Adrenal gland (tissue), 12 donors: Measurements from ENCODE around the gene SELENOK. TPM values are rescaled to one million over a fixed set of nuclear protein-coding genes. Genes with fewer than 3 reads are reported as not detected.

Experiments used
- DNase-seq, 7 donors: peaks; one replicate each; pipeline ENCODE4 v3.0.0-alpha.2; 2019 to 2020
- H3K27ac ChIP-seq, 5 donors: fragments of 200-600 bp; sonication (generic) in 4 of 5; 1 replicate in 3 of 5; 2 replicates in 2 of 5; pipeline versions ENCODE4 v1.5.1 to v1.8.0; 2016 to 2020; ENCODE audit warnings: mild to moderate bottlenecking in 1 of 5
- H3K27me3 ChIP-seq: fragments of 200-600 bp; 2 replicates; pipeline ENCODE4 v1.8.0; 2021
- H3K36me3 ChIP-seq, 2 donors: fragments of 200-600 bp; replicated peaks in 1 of 2; 1 replicate in 1 of 2; 2 replicates in 1 of 2; pipeline versions ENCODE4 v1.5.1 to v1.8.0; 2018 to 2022
- H3K4me1 ChIP-seq, 2 donors: fragments of 200-600 bp; replicated peaks in 1 of 2; 1 replicate in 1 of 2; 2 replicates in 1 of 2; pipeline versions ENCODE4 v1.5.1 to v1.8.0; 2018 to 2021
- H3K4me3 ChIP-seq, 4 donors: fragments of 200-600 bp; sonication (generic) in 3 of 4; one replicate each; pipeline ENCODE4 v1.5.1; 2016 to 2018
- H3K9me3 ChIP-seq, 3 donors: fragments of 200-600 bp; sonication (generic) in 1 of 3; replicated peaks in 1 of 3; 1 replicate in 2 of 3; 2 replicates in 1 of 3; pipeline versions ENCODE4 v1.5.1 to v1.8.0; 2016 to 2021
- POLR2A ChIP-seq, 2 donors: fragments of 450-650 bp; IDR thresholded peaks; one replicate each; pipeline ENCODE4 v1.6.1; 2017; ENCODE audit warnings: antibody characterized with exemption in 2 of 2, mild to moderate bottlenecking in 2 of 2, moderate library complexity in 1 of 2
- WGBS, 4 donors: extraction: QIAGEN DNeasy Blood & Tissue Kit in 2 of 4; methylation state at CpG; one replicate each; pipeline versions ENCODE4 v1.1.5 to v1.1.7; 2013 to 2017; 5-methylcytosine and 5-hydroxymethylcytosine counted together
- intact Hi-C, 2 donors: fragments of 100-400 bp; cut with DNase I; formaldehyde crosslinking; loops; one replicate each; pipeline versions ENCODE4 v1.14.1 to v1.15.0; 2022 to 2023
- polyA plus RNA-seq, 3 donors: library from polyadenylated mRNA; stranded (reverse); fragments of 200-250 nt in 2 of 3; fragments of 350-450 nt in 1 of 3; fragmentation: Illumina TruSeq in 1 of 3; extraction: RNeasy Lipid Tissue Mini Kit (QIAGEN cat#74804) in 1 of 3; gene quantifications; one replicate each; pipeline ENCODE4 v1.2.3, GENCODE V29; 2013 to 2014
- total RNA-seq, 9 donors: library from RNA; depleted of rRNA in 4 of 9; stranded (reverse); fragments of >200 nt in 4 of 9; fragments of 120-200 nt in 1 of 9; fragmentation: NEBNext Ultra II Directional in 1 of 9; extraction: Animal tissue kit (Norgen Biotek cat#: 25700) in 1 of 9; gene quantifications; one replicate each; pipeline versions ENCODE4 v1.1.0 to v1.2.4, GENCODE V29; 2013 to 2023
- TF ChIP-seq, protein P1 (sequence below), 6 experiments: fragments of 450-650 bp in 4 of 6; fragments of 200-600 bp in 2 of 6; sonication (generic) in 1 of 6; IDR thresholded peaks; 1 replicate in 5 of 6; 2 replicates in 1 of 6; pipeline versions ENCODE4 v1.5.1 to v1.8.0; 2016 to 2021; ENCODE audit warnings: antibody characterized with exemption in 6 of 6, mild to moderate bottlenecking in 2 of 6, moderate library complexity in 1 of 6
- donor health status: healthy with polysubstance abuse.
- donor health status: Bipolar disorder and iron deficiency.
- donor health status: DM: yes; HTN: yes; CAD: no.
- donor health status: DM: no; HTN: no; CAD: no.
- donor health status: DM: no; HTN: no; CAD: no.
- donor health status: DM: yes; HTN: yes; CAD: no.

SELENOK gene
- total and polyA plus RNA-seq, 12 donors = 36.2 to 203 (median 67.3) TPM

DNA sequence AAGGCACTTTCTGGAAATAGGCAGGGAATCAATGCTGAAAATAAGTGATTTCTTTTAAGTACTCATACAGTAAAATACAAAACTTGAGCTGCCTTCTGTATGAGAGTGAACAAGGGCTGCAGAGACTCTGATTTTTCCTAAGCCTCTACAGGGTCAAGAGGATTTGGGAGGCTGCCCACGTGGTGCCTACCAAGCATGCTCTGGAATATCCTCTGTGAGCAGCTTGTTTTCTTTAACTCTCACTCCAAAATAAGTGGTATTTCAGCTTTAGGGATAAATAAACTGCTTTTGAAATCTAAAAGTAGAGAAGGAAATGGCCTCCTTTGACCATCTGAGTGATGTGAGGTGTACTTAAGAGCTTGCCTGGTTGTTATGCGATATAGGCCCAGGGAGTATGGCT lies 8.1 kb upstream of the SELENOK start:
- no peak overlapping the region for H3K4me3 ChIP-seq
- H3K9me3 ChIP-seq = no peaks in the 10 kb centered on the region
- 62 to 75% (median 69%) methylated on average over 2 of the region's 2 CpGs for WGBS, 4 donors
- intact Hi-C loops = no loop called here
- no peak overlapping the region for H3K27ac ChIP-seq
- TF ChIP-seq POLR2A (IDR thresholded peaks at IDR 0.05) = no peak
- TF ChIP-seq, protein P1, sequence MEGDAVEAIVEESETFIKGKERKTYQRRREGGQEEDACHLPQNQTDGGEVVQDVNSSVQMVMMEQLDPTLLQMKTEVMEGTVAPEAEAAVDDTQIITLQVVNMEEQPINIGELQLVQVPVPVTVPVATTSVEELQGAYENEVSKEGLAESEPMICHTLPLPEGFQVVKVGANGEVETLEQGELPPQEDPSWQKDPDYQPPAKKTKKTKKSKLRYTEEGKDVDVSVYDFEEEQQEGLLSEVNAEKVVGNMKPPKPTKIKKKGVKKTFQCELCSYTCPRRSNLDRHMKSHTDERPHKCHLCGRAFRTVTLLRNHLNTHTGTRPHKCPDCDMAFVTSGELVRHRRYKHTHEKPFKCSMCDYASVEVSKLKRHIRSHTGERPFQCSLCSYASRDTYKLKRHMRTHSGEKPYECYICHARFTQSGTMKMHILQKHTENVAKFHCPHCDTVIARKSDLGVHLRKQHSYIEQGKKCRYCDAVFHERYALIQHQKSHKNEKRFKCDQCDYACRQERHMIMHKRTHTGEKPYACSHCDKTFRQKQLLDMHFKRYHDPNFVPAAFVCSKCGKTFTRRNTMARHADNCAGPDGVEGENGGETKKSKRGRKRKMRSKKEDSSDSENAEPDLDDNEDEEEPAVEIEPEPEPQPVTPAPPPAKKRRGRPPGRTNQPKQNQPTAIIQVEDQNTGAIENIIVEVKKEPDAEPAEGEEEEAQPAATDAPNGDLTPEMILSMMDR (IDR thresholded peaks at IDR 0.05) = no peak
- H3K36me3 ChIP-seq = no peaks in the 10 kb centered on the region
- H3K4me1 ChIP-seq = no peaks in the 10 kb centered on the region
- no peak for DNase-seq
- H3K27me3 ChIP-seq = peaks cover 13% of the 10 kb centered on the region

- Histone ChIP-seq H3K36me3 (no peaks in the 10 kb centered on the region), H3K4me1 (peaks cover 7 to 22% of the 10 kb centered on the region in 2 donors), H3K27ac (peak overlapping the region in 4 of 5 donors; percentile 76 to 97 (median 91)), H3K4me3 (peak overlapping the region in 1 of 4 donors; percentile 97), H3K9me3 (no peaks in the 10 kb centered on the region), H3K27me3 (no peaks in the 10 kb centered on the region)
- TF ChIP-seq, protein P1 (IDR thresholded peaks at IDR 0.05) = no peak
- intact Hi-C loops = no loop called here
- DNase-seq = no peak
- 44 to 66% (median 47%) methylated on average over 4 of the region's 4 CpGs for WGBS, 4 donors
Measured at GRCh38 chr3:53892286-53892637, 603 bp upstream of the SELENOK start.

DNA sequence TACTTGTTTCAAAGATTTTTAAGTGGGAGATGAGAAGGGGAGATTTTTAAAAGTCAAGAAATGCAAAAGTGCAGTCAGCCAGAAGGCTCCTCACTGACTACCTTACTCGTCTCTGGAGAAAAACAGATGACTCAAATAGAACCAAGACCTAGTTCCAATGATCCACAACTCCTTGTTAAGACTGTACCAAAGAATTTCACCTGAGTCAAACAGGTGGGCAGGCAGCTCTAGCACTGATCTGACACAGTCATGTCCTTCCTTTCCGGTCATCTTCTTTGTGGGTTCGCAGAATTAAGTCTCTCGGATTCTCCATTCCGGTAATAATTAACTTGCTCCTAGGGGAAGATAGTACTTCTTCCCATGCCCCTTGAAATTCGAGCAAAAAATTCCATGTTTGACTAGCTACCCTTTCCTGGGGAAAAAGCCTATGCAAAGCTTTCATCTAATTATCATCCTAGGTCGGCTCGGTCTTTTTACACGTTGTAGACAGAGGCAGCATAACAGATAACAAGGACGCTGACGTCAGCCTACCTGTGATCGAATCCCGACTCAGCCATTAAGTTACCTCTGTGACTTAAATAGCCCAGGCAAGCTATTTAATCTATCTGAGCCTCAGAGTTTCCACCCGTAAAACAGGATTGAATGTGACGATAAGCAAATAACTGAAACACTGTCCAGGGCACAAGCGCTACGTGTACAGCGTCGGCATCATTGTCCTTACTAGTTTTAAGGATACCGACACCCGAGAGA lies 758 bp downstream of the SELENOK start:
- H3K27ac ChIP-seq = peak overlapping the region; percentile 41 to 97 (median 89)
- peaks cover 7 to 22% of the 10 kb centered on the region in 2 donors for H3K4me1 ChIP-seq
- intact Hi-C loops = no loop called here
- H3K9me3 ChIP-seq = no peaks in the 10 kb centered on the region
- peak; percentile 29 to 80 (median 40) for DNase-seq
- no peaks in the 10 kb centered on the region for H3K27me3 ChIP-seq
- H3K4me3 ChIP-seq = peak overlapping the region; percentile 31 to 97 (median 84)
- TF ChIP-seq, protein P1 (IDR thresholded peaks at IDR 0.05) = no peak
- TF ChIP-seq POLR2A (IDR thresholded peaks at IDR 0.05) = no peak
- WGBS, 4 donors = 3 to 8% (median 5%) methylated on average over 21 of the region's 21 CpGs
- H3K36me3 ChIP-seq = peaks cover 0 to 12% of the 10 kb centered on the region in 2 donors

GRCh38 chr3:53888232-53888631 lies 3.4 kb downstream of the SELENOK start:
- H3K9me3 ChIP-seq = no peaks in the 10 kb centered on the region
- H3K27me3 ChIP-seq = no peaks in the 10 kb centered on the region
- no peak for DNase-seq
- H3K27ac ChIP-seq = no peak overlapping the region
- H3K4me1 ChIP-seq = peaks cover 7 to 22% of the 10 kb centered on the region in 2 donors
- intact Hi-C loops = no loop called here
- no peak for TF ChIP-seq POLR2A (IDR thresholded peaks at IDR 0.05)
- TF ChIP-seq, protein P1 (IDR thresholded peaks at IDR 0.05) = no peak
- H3K4me3 ChIP-seq = no peak overlapping the region
- 34 to 50% (median 46%) methylated on average over 1 of the region's 1 CpG for WGBS, 4 donors
- H3K36me3 ChIP-seq = peaks cover 0 to 30% of the 10 kb centered on the region in 2 donors
